ENCODE data around the gene LY6G6F. TPM values are rescaled to one million over a fixed set of nuclear protein-coding genes. Genes with fewer than 3 reads are reported as not detected.

Gene LY6G6F
- total RNA-seq (not detected), polyA plus RNA-seq (not detected)

- Histone ChIP-seq H3K4me1 (ENCODE audit: insufficient read depth, low read length) (peaks cover 20% of the 10 kb centered on the region), H3K9me3 (ENCODE audit: low read length) (no peaks in the 10 kb centered on the region), H3K27ac (ENCODE audit: low read depth, low read length) (peak within 1 kb of the TSS; percentile 24), H3K4me3 (ENCODE audit: low read length) (no peak within 1 kb of the TSS), H3K36me3 (ENCODE audit: insufficient read depth, low read length) (no peaks in the 10 kb centered on the region), H3K27me3 (ENCODE audit: insufficient read depth, low read length, poor library complexity, severe bottlenecking) (no peaks in the 10 kb centered on the region)
- CTCF ChIA-PET = no interaction called here
- H3K9me3 Mint-ChIP-seq = no peaks in the 10 kb centered on the region
- peaks cover 0 to 12% (median 0%) of the 10 kb centered on the region in 3 donors for H3K36me3 Mint-ChIP-seq
- POLR2A ChIA-PET = no interaction called here
- no peak within 1 kb of the TSS for H3K27ac Mint-ChIP-seq
- DNase-seq = no peak
- peaks cover 0 to 1% of the 10 kb centered on the region in 2 donors for H3K27me3 Mint-ChIP-seq
- peak within 1 kb of the TSS in 1 of 7 donors; percentile 49 for H3K4me3 Mint-ChIP-seq
- peaks cover 24 to 32% (median 31%) of the 10 kb centered on the region in 3 donors for H3K4me1 Mint-ChIP-seq
These were observed at the start of gene LY6G6F for GRCh38 chr6:31706599-31706998. Gene LY6G6F (plus strand): TSS chr6:31706866. CDS start chr6:31706907, 41 bp downstream.

GRCh38 chr6:31657406-31658157 lies 49.1 kb upstream of the LY6G6F start:
- H3K27ac Mint-ChIP-seq = peak overlapping the region; percentile 49 to 91 (median 83)
- peak overlapping the region; percentile 65 to 97 (median 92) for H3K4me3 Mint-ChIP-seq
- H3K27me3 Mint-ChIP-seq = no peaks in the 10 kb centered on the region
- Histone ChIP-seq H3K27me3 (ENCODE audit: insufficient read depth, low read length, poor library complexity, severe bottlenecking) (no peaks in the 10 kb centered on the region), H3K4me1 (ENCODE audit: insufficient read depth, low read length) (peaks cover 44% of the 10 kb centered on the region), H3K4me3 (ENCODE audit: low read length) (no peak overlapping the region), H3K27ac (ENCODE audit: low read depth, low read length) (peak overlapping the region; percentile 92), H3K9me3 (ENCODE audit: low read length) (no peaks in the 10 kb centered on the region), H3K36me3 (ENCODE audit: insufficient read depth, low read length) (peaks cover 12% of the 10 kb centered on the region)
- POLR2A ChIA-PET = interaction anchor here (0.6 kb wide), 1 partner anchor 161 kb away, joined by 3 read pairs; no protein-coding TSS in a partner anchor
- no peak for DNase-seq
- peaks cover 66 to 87% (median 67%) of the 10 kb centered on the region in 3 donors for H3K4me1 Mint-ChIP-seq
- CTCF ChIA-PET = interaction anchor here (0.8 to 1.4 kb wide), 2 partner anchors 59 to 178 kb away, joined by 3 read pairs; no protein-coding TSS in a partner anchor
- H3K36me3 Mint-ChIP-seq = peaks cover 0 to 68% (median 3%) of the 10 kb centered on the region in 3 donors
- H3K9me3 Mint-ChIP-seq = no peaks in the 10 kb centered on the region

GRCh38 chr6:31658158-31658688 lies 48.4 kb upstream of the LY6G6F start:
- H3K36me3 ChIP-seq (ENCODE audit: insufficient read depth, low read length) = peaks cover 12% of the 10 kb centered on the region
- Mint-ChIP-seq H3K4me1 (peaks cover 64 to 86% (median 64%) of the 10 kb centered on the region in 3 donors), H3K27ac (peak overlapping the region; percentile 49 to 91 (median 83)), H3K9me3 (no peaks in the 10 kb centered on the region), H3K27me3 (no peaks in the 10 kb centered on the region), H3K4me3 (peak overlapping the region; percentile 51 to 97 (median 92)), H3K36me3 (peaks cover 0 to 65% (median 1%) of the 10 kb centered on the region in 3 donors)
- no peaks in the 10 kb centered on the region for H3K27me3 ChIP-seq (ENCODE audit: insufficient read depth, low read length, poor library complexity, severe bottlenecking)
- H3K4me3 ChIP-seq (ENCODE audit: low read length) = no peak overlapping the region
- DNase-seq = no peak
- POLR2A ChIA-PET = interaction anchor here (0.6 kb wide), 1 partner anchor 160 kb away, joined by 3 read pairs; no protein-coding TSS in a partner anchor
- H3K9me3 ChIP-seq (ENCODE audit: low read length) = no peaks in the 10 kb centered on the region
- H3K27ac ChIP-seq (ENCODE audit: low read depth, low read length) = peak overlapping the region; percentile 92
- CTCF ChIA-PET = interaction anchor here (0.8 kb wide), 1 partner anchor 178 kb away, joined by 3 read pairs; no protein-coding TSS in a partner anchor
- H3K4me1 ChIP-seq (ENCODE audit: insufficient read depth, low read length) = peaks cover 49% of the 10 kb centered on the region

- Histone ChIP-seq H3K4me1 (ENCODE audit: insufficient read depth, low read length) (peaks cover 52% of the 10 kb centered on the region), H3K27me3 (ENCODE audit: insufficient read depth, low read length, poor library complexity, severe bottlenecking) (no peaks in the 10 kb centered on the region), H3K4me3 (ENCODE audit: low read length) (peak overlapping the region; percentile 98), H3K27ac (ENCODE audit: low read depth, low read length) (peak overlapping the region; percentile 92), H3K36me3 (ENCODE audit: insufficient read depth, low read length) (peaks cover 12% of the 10 kb centered on the region), H3K9me3 (ENCODE audit: low read length) (no peaks in the 10 kb centered on the region)
- ChIA-PET CTCF (interaction anchor here (1.1 kb wide), 1 partner anchor 61 kb away, joined by 3 read pairs; no protein-coding TSS in a partner anchor), POLR2A (interaction anchor here (0.7 kb wide), 1 partner anchor 82 kb away, joined by 4 read pairs; no protein-coding TSS in a partner anchor)
- peaks cover 73 to 91% (median 73%) of the 10 kb centered on the region in 3 donors for H3K4me1 Mint-ChIP-seq
- H3K9me3 Mint-ChIP-seq = no peaks in the 10 kb centered on the region
- peaks cover 0 to 74% (median 1%) of the 10 kb centered on the region in 3 donors for H3K36me3 Mint-ChIP-seq
- DNase-seq = no peak
- peak overlapping the region; percentile 91 to 97 (median 92) for H3K4me3 Mint-ChIP-seq
- peak overlapping the region; percentile 86 to 95 (median 90) for H3K27ac Mint-ChIP-seq
- no peaks in the 10 kb centered on the region for H3K27me3 Mint-ChIP-seq
These were observed 47.5 kb upstream of the LY6G6F start for GRCh38 chr6:31658983-31659648.

- H3K36me3 Mint-ChIP-seq = peaks cover 0 to 81% (median 4%) of the 10 kb centered on the region in 3 donors
- H3K4me3 Mint-ChIP-seq = peak overlapping the region; percentile 91 to 97 (median 92)
- Histone ChIP-seq H3K36me3 (ENCODE audit: insufficient read depth, low read length) (peaks cover 12% of the 10 kb centered on the region), H3K27me3 (ENCODE audit: insufficient read depth, low read length, poor library complexity, severe bottlenecking) (no peaks in the 10 kb centered on the region), H3K4me3 (ENCODE audit: low read length) (peak overlapping the region; percentile 98), H3K4me1 (ENCODE audit: insufficient read depth, low read length) (peaks cover 56% of the 10 kb centered on the region), H3K9me3 (ENCODE audit: low read length) (no peaks in the 10 kb centered on the region), H3K27ac (ENCODE audit: low read depth, low read length) (peak overlapping the region; percentile 92)
- H3K27me3 Mint-ChIP-seq = no peaks in the 10 kb centered on the region
- CTCF ChIA-PET = interaction anchor here (1.0 to 1.3 kb wide), 4 partner anchors 61 to 203 kb away, joined by 3 to 5 read pairs (median 4); partner anchors contain the start of gene NEU1
- H3K27ac Mint-ChIP-seq = peak overlapping the region; percentile 86 to 98 (median 90)
- H3K9me3 Mint-ChIP-seq = no peaks in the 10 kb centered on the region
- DNase-seq = peak in 4 of 5 donors; percentile 17 to 43 (median 19)
- peaks cover 78 to 95% (median 80%) of the 10 kb centered on the region in 3 donors for H3K4me1 Mint-ChIP-seq
- POLR2A ChIA-PET = interaction anchor here (0.5 to 6.0 kb wide), 8 partner anchors 7 to 256 kb away, joined by 3 to 112 read pairs (median 4); partner anchors contain the start of genes APOM, BAG6, DDX39B and HSPA1B
These were observed 46.9 kb upstream of the LY6G6F start for GRCh38 chr6:31659649-31660380.

- Histone ChIP-seq H3K4me1 (ENCODE audit: insufficient read depth, low read length) (peaks cover 56% of the 10 kb centered on the region), H3K27ac (ENCODE audit: low read depth, low read length) (peak within 1 kb of the TSS; percentile 92), H3K27me3 (ENCODE audit: insufficient read depth, low read length, poor library complexity, severe bottlenecking) (no peaks in the 10 kb centered on the region), H3K36me3 (ENCODE audit: insufficient read depth, low read length) (peaks cover 12% of the 10 kb centered on the region), H3K9me3 (ENCODE audit: low read length) (no peaks in the 10 kb centered on the region), H3K4me3 (ENCODE audit: low read length) (peak within 1 kb of the TSS; percentile 98)
- Mint-ChIP-seq H3K36me3 (peaks cover 0 to 78% (median 4%) of the 10 kb centered on the region in 3 donors), H3K27me3 (no peaks in the 10 kb centered on the region), H3K9me3 (no peaks in the 10 kb centered on the region), H3K27ac (peak within 1 kb of the TSS; percentile 86 to 98 (median 90)), H3K4me1 (peaks cover 76 to 88% (median 78%) of the 10 kb centered on the region in 3 donors), H3K4me3 (peak within 1 kb of the TSS; percentile 91 to 97 (median 92))
- peak; percentile 68 to 82 (median 74) for DNase-seq
- CTCF ChIA-PET = interaction anchor here (0.9 to 4.5 kb wide), 6 partner anchors 8 to 202 kb away, joined by 3 to 39 read pairs (median 4); partner anchors contain the start of genes BAG6 and NEU1
- POLR2A ChIA-PET = interaction anchor here (0.5 to 6.0 kb wide), 10 partner anchors 7 to 311 kb away, joined by 3 to 112 read pairs (median 3); partner anchors contain the start of genes APOM, BAG6, DDX39B and DXO
These were observed 46.0 kb upstream of the LY6G6F start, which contains the start of gene C6orf47 for GRCh38 chr6:31660381-31661261. Gene C6orf47 (minus strand): TSS chr6:31660778. CDS start chr6:31659947, 831 bp downstream.
